GM18861 (cell line): ENCODE results near the gene MCM8.

Experiments used
- ATAC-seq: cut with Tn5 transposase; IDR thresholded peaks from one replicate; pipeline ENCODE4 v1.9.1; 2021; ENCODE audit not compliant: unreplicated experiment

The MCM8 gene

GRCh38 chr20:6040958-6041807 lies 90.7 kb downstream of the MCM8 start:
- no peak for ATAC-seq

GRCh38 chr20:6041808-6042265 lies 91.4 kb downstream of the MCM8 start:
- no peak for ATAC-seq

DNA sequence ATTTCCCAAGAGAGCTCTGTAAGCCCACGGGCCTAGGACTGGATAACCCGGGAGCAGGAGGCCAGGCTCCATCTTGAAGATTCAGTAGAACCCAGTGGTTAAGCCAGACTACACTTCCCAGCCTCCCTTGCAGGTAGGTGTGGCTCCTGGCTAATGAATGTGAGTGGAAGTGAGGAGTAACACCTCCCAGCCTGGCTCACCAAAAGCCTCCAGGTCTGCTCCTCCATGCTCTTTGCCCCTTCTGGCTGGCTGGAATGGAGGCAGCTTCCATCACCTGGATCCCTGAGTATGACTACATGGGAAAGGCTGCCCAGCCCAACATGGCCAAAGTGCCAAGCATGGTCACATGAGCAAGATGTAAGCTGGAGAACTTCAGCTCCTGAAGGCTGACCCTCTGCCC lies 93.7 kb downstream of the MCM8 start:
- ATAC-seq = no peak

GRCh38 chr20:6045566-6045965 lies 95.1 kb downstream of the MCM8 start:
- no peak for ATAC-seq

GRCh38 chr20:6046432-6046831 lies 96.0 kb downstream of the MCM8 start:
- ATAC-seq = no peak

- ATAC-seq = no peak
Observed at GRCh38 chr20:6048391-6048790, 97.9 kb downstream of the MCM8 start.
